B cell (primary cell): ENCODE measurements around the gene IL1RL2. TPM values are rescaled to one million over a fixed set of nuclear protein-coding genes. Genes with fewer than 3 reads are reported as not detected.

Experiments
- ATAC-seq: fragments of 200-7000 bp; cut with Tn5 transposase; one replicate; pipeline ENCODE4 v1.10.0; 2021; ENCODE audit warnings: low read depth, mild to moderate bottlenecking, moderate number of reproducible peaks, moderate library complexity
- CTCF ChIA-PET: fragments of 350-600 bp; sonication (Branson Sonifier 250); formaldehyde crosslinking; loops from one replicate; lab custom pipeline; 2021; ENCODE audit warnings: antibody characterized with exemption, inconsistent platforms; lab: Charles Lee
- POLR2A ChIA-PET: fragments of 350-600 bp; sonication (Branson Sonifier 250); formaldehyde crosslinking; loops from one replicate; lab custom pipeline; 2021; ENCODE audit warnings: antibody characterized with exemption; lab: Charles Lee
- DNase-seq: peaks from one replicate; pipeline ENCODE4 v3.0.0; 2013
- H2AFZ ChIP-seq: 2 replicates; pipeline ENCODE4 v1.6.1; 2012; ENCODE audit warnings: mild to moderate bottlenecking, low read depth, low read length; ENCODE audit not compliant: insufficient read depth, poor library complexity, severe bottlenecking
- H3K27ac ChIP-seq, 2 donors: 1 replicate in 1 of 2; 2 replicates in 1 of 2; pipeline ENCODE4 v1.5.1; 2012 to 2013; ENCODE audit warnings: low read length in 2 of 2, mild to moderate bottlenecking in 2 of 2, moderate library complexity in 1 of 2
- H3K27me3 ChIP-seq, 4 experiments: fragments of 200-600 bp in 1 of 4; sonication (generic) in 1 of 4; replicated peaks in 1 of 4; 1 replicate in 2 of 4; 2 replicates in 2 of 4; pipeline versions ENCODE4 v1.6.1 to v1.7.0; 2013 to 2016; ENCODE audit warnings: low read length in 3 of 4, mild to moderate bottlenecking in 2 of 4, mixed read lengths in 1 of 4, moderate library complexity in 1 of 4; ENCODE audit not compliant: insufficient read depth in 4 of 4, control insufficient read depth in 3 of 4; ENCODE audit errors: control extremely low read depth in 1 of 4
- H3K36me3 ChIP-seq, 2 experiments: replicated peaks in 1 of 2; 1 replicate in 1 of 2; 2 replicates in 1 of 2; pipeline versions ENCODE4 v1.6.1 to v1.7.1; 2013; ENCODE audit warnings: low read length in 1 of 2; ENCODE audit not compliant: insufficient read depth in 2 of 2, control insufficient read depth in 1 of 2; ENCODE audit errors: control extremely low read depth in 1 of 2, extremely low read depth in 1 of 2
- H3K4me1 ChIP-seq, 2 donors: fragments of 200-600 bp in 1 of 2; sonication (generic) in 1 of 2; 1 replicate in 1 of 2; 2 replicates in 1 of 2; pipeline versions ENCODE4 v1.5.1 to v1.6.1; 2013 to 2017; ENCODE audit warnings: low read length in 2 of 2; ENCODE audit not compliant: control insufficient read depth in 2 of 2, insufficient read depth in 2 of 2
- H3K4me2 ChIP-seq: replicated peaks from 2 replicates; pipeline ENCODE3; 2012; ENCODE audit warnings: mild to moderate bottlenecking, low read depth, low read length; ENCODE audit not compliant: poor library complexity, severe bottlenecking
- H3K4me3 ChIP-seq, 5 experiments: fragments of 200-600 bp in 1 of 5; sonication (generic) in 1 of 5; 1 replicate in 3 of 5; 2 replicates in 2 of 5; pipeline versions ENCODE4 v1.5.1 to v1.7.0; 2011 to 2016; ENCODE audit warnings: low read length in 4 of 5, mild to moderate bottlenecking in 4 of 5, low read depth in 2 of 5, control low read depth in 1 of 5, moderate library complexity in 1 of 5; ENCODE audit not compliant: insufficient read depth in 1 of 5; ENCODE audit errors: control extremely low read depth in 1 of 5, extremely low read depth in 1 of 5
- H3K79me2 ChIP-seq: fragments of 200-600 bp; sonication (generic); one replicate; pipeline ENCODE4 v1.6.0; 2016; ENCODE audit warnings: low read length; ENCODE audit not compliant: control insufficient read depth, insufficient read depth
- H3K9ac ChIP-seq: fragments of 200-600 bp; sonication (generic); 2 replicates; pipeline ENCODE4 v1.6.1; 2017; ENCODE audit warnings: mild to moderate bottlenecking, low read length, moderate library complexity
- H3K9me3 ChIP-seq, 3 donors: one replicate each; pipeline versions ENCODE4 v1.6.1 to v1.7.1; 2013; ENCODE audit warnings: low read length in 2 of 3; ENCODE audit not compliant: control insufficient read depth in 2 of 3, insufficient read depth in 1 of 3; ENCODE audit errors: control extremely low read depth in 1 of 3
- H4K20me1 ChIP-seq: 2 replicates; pipeline ENCODE4 v1.6.0; 2012; ENCODE audit warnings: mild to moderate bottlenecking, low read length; ENCODE audit not compliant: insufficient read depth, control insufficient read depth, poor library complexity, severe bottlenecking
- H3K27ac Mint-ChIP-seq: one replicate; pipeline ENCODE4 v1.8.0; 2021; ENCODE audit warnings: mixed read lengths
- H3K27me3 Mint-ChIP-seq: one replicate; pipeline ENCODE4 v1.8.0; 2021; ENCODE audit warnings: mixed read lengths
- H3K4me1 Mint-ChIP-seq: one replicate; pipeline ENCODE4 v1.8.0; 2021; ENCODE audit warnings: mixed read lengths
- H3K4me3 Mint-ChIP-seq: one replicate; pipeline ENCODE4 v1.8.0; 2021; ENCODE audit warnings: mixed read lengths
- H3K9me3 Mint-ChIP-seq: one replicate; pipeline ENCODE4 v1.8.0; 2022; ENCODE audit warnings: mixed read lengths; ENCODE audit not compliant: insufficient read depth
- EZH2 ChIP-seq: IDR thresholded peaks from 2 replicates; pipeline ENCODE4 v1.6.1; 2012; ENCODE audit warnings: borderline replicate concordance, low read depth, mild to moderate bottlenecking, moderate library complexity, low read length; ENCODE audit not compliant: insufficient read depth, poor library complexity, severe bottlenecking
- WGBS: methylation state at CpG from one replicate; pipeline ENCODE4 v1.1.5; 2013; ENCODE audit warnings: missing lambda C conversion rate; ENCODE audit not compliant: insufficient coverage; 5-methylcytosine and 5-hydroxymethylcytosine counted together
- intact Hi-C: fragments of 100-400 bp; cut with micrococcal nuclease; formaldehyde crosslinking; loops from one replicate; pipeline ENCODE4 v1.10.0; 2022
- polyA plus RNA-seq: library from polyadenylated mRNA; depleted of rRNA; stranded (reverse); fragments of >200 nt; gene quantifications from 2 replicates; pipeline ENCODE4 v1.2.3, GENCODE V29; 2012
- total RNA-seq, 2 donors: library from RNA; stranded (reverse); fragments of 120-200 nt in 1 of 2; gene quantifications; 1 replicate in 1 of 2; 2 replicates in 1 of 2; pipeline versions ENCODE4 v1.2.3 to v1.2.4, GENCODE V29; 2013 to 2022
- TF ChIP-seq, protein P1 (sequence below): fragments of 200-600 bp; IDR thresholded peaks from one replicate; pipeline ENCODE4 v1.8.0; 2022; ENCODE audit warnings: antibody characterized with exemption, mild to moderate bottlenecking

Gene IL1RL2
- total and polyA plus RNA-seq, 2 donors (not counting 1 experiment from before 2014, with no cell fraction given) = not detected

DNA sequence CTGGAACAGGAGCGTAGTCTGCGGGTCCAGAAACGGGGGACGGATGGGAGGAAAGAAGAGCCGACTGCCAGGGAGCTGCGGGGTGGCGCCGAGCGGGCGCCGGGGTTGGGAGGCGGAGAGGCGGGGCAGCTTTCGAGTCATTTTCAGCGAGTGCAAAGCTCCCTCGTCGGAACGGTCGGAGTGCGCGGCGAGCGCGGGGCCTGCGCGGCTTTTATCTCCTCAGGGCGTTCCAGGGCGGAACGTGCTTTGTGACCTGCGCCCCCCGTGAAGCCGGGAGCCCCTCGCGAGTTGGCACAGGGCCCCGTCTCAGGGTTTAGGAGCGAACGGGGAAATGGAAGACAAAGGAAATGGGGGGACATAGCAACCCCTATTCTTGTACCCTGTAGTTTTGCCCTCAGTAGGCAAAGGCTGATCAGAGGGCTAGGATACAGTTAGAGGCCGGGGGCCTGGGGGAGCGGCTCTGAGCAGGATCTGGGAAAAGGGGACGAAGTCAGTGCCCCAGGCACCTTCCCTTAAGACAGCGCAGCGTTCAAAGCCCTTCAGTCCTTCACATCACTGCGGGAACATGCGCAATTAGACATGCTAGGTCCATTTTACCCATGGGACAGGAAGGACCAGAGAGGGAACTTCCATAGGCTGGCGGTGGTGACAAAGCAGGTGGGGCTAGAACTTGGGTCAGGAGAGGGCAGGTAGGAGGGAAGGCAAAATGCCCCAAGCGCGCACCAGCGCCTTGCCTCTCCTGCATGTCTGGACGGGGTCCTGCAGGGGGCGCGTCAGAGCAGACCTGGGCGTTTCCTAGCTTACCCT is 64.4 kb downstream of the IL1RL2 start:
- H3K4me3 ChIP-seq = peak overlapping the region in 4 of 5 experiments; percentile 17 to 49 (median 40)
- no peaks in the 10 kb centered on the region for H3K9me3 Mint-ChIP-seq
- H3K79me2 ChIP-seq = no peaks in the 10 kb centered on the region
- ChIA-PET POLR2A (no interaction called here), CTCF (interaction anchor here (0.6 to 2.9 kb wide), 9 partner anchors 8 to 231 kb away, joined by 3 to 25 read pairs (median 4); no protein-coding TSS in a partner anchor)
- intact Hi-C loops = loop anchor here (1.0 to 5.0 kb wide), 2 partner anchors 106 to 192 kb away; partner anchors contain the start of gene IL18R1
- DNase-seq = peak; percentile 65
- H3K4me1 ChIP-seq = peaks cover 8 to 12% of the 10 kb centered on the region in 2 donors
- H4K20me1 ChIP-seq = no peaks in the 10 kb centered on the region
- peak overlapping the region; percentile 74 for H3K4me2 ChIP-seq
- H3K36me3 ChIP-seq = no peaks in the 10 kb centered on the region
- peak; percentile 57 for ATAC-seq
- WGBS = 5% methylated on average over 47 of the region's 52 CpGs
- H3K4me1 Mint-ChIP-seq = peaks cover 9% of the 10 kb centered on the region
- H3K27ac ChIP-seq = no peak overlapping the region
- no peak overlapping the region for H3K27ac Mint-ChIP-seq
- peak overlapping the region; percentile 36 for H3K9ac ChIP-seq
- peaks cover 0 to 28% (median 7%) of the 10 kb centered on the region in 4 experiments for H3K27me3 ChIP-seq
- H3K4me3 Mint-ChIP-seq = peak overlapping the region; percentile 77
- peaks cover 0 to 7% (median 0%) of the 10 kb centered on the region in 3 donors for H3K9me3 ChIP-seq
- TF ChIP-seq, protein P1, sequence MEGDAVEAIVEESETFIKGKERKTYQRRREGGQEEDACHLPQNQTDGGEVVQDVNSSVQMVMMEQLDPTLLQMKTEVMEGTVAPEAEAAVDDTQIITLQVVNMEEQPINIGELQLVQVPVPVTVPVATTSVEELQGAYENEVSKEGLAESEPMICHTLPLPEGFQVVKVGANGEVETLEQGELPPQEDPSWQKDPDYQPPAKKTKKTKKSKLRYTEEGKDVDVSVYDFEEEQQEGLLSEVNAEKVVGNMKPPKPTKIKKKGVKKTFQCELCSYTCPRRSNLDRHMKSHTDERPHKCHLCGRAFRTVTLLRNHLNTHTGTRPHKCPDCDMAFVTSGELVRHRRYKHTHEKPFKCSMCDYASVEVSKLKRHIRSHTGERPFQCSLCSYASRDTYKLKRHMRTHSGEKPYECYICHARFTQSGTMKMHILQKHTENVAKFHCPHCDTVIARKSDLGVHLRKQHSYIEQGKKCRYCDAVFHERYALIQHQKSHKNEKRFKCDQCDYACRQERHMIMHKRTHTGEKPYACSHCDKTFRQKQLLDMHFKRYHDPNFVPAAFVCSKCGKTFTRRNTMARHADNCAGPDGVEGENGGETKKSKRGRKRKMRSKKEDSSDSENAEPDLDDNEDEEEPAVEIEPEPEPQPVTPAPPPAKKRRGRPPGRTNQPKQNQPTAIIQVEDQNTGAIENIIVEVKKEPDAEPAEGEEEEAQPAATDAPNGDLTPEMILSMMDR = peak; percentile 70
- TF ChIP-seq EZH2 = no peak
- H2AFZ ChIP-seq = peak overlapping the region; percentile 75
- H3K27me3 Mint-ChIP-seq = peaks cover 35% of the 10 kb centered on the region

DNA sequence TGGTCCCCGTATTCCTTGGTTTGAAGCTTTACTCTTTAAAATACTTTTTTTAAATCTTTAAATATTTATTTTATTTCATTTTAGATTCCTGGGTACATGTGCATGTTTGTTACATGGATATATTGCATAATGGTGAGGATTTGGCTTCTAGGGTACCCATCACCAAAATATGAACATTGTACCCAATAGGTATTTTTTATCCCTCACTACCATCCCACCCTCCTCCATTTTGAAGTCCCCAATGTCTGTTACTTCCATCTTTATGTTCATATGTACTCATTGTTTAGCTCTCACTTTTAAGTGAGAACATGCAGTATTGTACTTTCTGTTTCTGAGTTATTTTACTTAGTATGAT is 65.0 kb downstream of the IL1RL2 start:
- Histone ChIP-seq H3K9ac (no peak overlapping the region), H3K9me3 (peaks cover 0 to 7% (median 0%) of the 10 kb centered on the region in 3 donors), H3K27me3 (peaks cover 0 to 28% (median 7%) of the 10 kb centered on the region in 4 experiments), H3K4me3 (no peak overlapping the region), H3K36me3 (no peaks in the 10 kb centered on the region), H3K4me2 (peak overlapping the region; percentile 74), H3K4me1 (peaks cover 8 to 12% of the 10 kb centered on the region in 2 donors), H3K79me2 (no peaks in the 10 kb centered on the region), H4K20me1 (no peaks in the 10 kb centered on the region), H3K27ac (no peak overlapping the region), H2AFZ (no peak overlapping the region)
- Mint-ChIP-seq H3K27me3 (peaks cover 35% of the 10 kb centered on the region), H3K27ac (no peak overlapping the region), H3K9me3 (no peaks in the 10 kb centered on the region), H3K4me3 (no peak overlapping the region), H3K4me1 (peaks cover 9% of the 10 kb centered on the region)
- ChIA-PET CTCF (interaction anchor here (0.6 to 2.9 kb wide), 9 partner anchors 8 to 232 kb away, joined by 3 to 25 read pairs (median 4); no protein-coding TSS in a partner anchor), POLR2A (no interaction called here)
- intact Hi-C loops = loop anchor here (1.0 to 5.0 kb wide), 2 partner anchors 105 to 191 kb away; partner anchors contain the start of gene IL18R1
- WGBS = no CpG with 5 or more reads among the region's 1 CpG
- ATAC-seq (no peak), DNase-seq (no peak)
- TF ChIP-seq EZH2 = no peak
- TF ChIP-seq, protein P1 = no peak
